ENCODE data around the gene RNF220.

DNA sequence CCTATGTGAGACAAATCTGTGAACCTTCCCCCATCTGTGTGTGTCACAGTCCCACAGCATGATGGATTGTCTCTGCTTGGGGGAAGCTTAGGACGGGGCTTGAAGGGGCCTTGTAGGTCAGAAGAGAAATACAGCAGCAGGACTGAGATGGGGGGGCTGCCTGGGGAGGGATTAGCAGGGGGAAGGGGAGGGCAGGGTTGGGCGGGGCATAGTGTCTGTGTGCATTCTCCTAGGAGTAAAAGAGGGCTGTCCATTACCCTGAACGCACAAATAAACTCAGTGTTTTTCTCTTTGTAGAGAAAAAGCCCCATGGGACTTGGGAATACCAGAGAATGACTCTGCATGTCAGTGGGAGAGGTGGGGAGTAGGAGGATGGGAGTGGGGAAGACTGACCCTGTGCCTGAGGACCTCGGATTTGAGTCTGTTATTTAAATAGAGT, 16.4 kb downstream of the RNF220 start:
- TF ChIP-seq, protein P1, sequence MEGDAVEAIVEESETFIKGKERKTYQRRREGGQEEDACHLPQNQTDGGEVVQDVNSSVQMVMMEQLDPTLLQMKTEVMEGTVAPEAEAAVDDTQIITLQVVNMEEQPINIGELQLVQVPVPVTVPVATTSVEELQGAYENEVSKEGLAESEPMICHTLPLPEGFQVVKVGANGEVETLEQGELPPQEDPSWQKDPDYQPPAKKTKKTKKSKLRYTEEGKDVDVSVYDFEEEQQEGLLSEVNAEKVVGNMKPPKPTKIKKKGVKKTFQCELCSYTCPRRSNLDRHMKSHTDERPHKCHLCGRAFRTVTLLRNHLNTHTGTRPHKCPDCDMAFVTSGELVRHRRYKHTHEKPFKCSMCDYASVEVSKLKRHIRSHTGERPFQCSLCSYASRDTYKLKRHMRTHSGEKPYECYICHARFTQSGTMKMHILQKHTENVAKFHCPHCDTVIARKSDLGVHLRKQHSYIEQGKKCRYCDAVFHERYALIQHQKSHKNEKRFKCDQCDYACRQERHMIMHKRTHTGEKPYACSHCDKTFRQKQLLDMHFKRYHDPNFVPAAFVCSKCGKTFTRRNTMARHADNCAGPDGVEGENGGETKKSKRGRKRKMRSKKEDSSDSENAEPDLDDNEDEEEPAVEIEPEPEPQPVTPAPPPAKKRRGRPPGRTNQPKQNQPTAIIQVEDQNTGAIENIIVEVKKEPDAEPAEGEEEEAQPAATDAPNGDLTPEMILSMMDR (IDR thresholded peaks at IDR 0.05): no peak
- no peak for TF ChIP-seq EP300 (IDR thresholded peaks at IDR 0.05)
- no peak for TF ChIP-seq POLR2A (IDR thresholded peaks at IDR 0.05)
